ENCODE measurements around the gene DNMT3A.

- no peak for TF ChIP-seq POLR2A (IDR thresholded peaks at IDR 0.05)
- no peak for TF ChIP-seq CTCF (IDR thresholded peaks at IDR 0.05)
- TF ChIP-seq EP300 (IDR thresholded peaks at IDR 0.05; ENCODE audit: low read depth) = no peak
- no peak for TF ChIP-seq POLR2AphosphoS5 (IDR thresholded peaks at IDR 0.05)
These were observed 34.9 kb downstream of the DNMT3A start for GRCh38 chr2:25306777-25307368.
